Femur (tissue), 1 donor: ENCODE measurements around the gene EYS.

Experiments used
- DNase-seq: peaks from one replicate; pipeline ENCODE4 v3.0.0-alpha.2; 2017

Gene EYS

DNA sequence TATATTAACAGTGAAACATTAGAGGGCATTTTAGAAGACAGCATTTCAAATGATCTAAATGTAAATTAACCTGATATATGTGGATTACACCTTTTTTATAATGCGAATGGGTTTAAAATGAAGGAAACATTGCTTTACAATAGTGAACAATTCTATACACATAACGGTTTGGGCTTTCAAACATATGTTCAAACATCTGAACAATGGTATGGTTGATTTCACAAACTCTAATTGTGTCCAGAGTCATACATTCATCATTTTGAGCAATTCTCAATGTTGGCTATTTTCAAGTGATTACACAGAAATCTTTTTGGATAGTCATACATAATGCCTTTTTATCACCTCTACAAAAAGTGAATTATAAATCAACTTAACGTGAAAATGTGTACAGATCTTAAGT, 1493.3 kb downstream of the EYS start:
- DNase-seq = no peak

DNA sequence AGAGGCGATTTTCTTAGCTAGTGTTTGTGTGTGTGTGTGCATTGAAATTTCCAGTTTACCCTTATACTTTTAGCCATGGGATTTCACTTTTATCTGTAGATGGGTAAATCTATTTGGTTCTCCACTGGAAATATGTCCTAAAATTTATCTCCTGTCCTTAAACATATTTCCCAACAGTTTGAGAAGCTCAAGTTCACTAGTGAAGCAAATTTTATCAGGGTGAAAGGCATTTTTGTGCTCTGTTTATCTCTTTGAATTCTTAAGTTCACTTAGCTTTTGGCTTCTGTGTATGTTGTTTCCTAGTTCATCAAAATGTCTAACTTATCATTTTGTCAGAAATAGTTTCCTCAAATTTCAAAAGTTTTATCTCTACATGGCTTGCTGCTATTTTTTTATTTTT, 1509.8 kb downstream of the EYS start:
- no peak for DNase-seq

DNA sequence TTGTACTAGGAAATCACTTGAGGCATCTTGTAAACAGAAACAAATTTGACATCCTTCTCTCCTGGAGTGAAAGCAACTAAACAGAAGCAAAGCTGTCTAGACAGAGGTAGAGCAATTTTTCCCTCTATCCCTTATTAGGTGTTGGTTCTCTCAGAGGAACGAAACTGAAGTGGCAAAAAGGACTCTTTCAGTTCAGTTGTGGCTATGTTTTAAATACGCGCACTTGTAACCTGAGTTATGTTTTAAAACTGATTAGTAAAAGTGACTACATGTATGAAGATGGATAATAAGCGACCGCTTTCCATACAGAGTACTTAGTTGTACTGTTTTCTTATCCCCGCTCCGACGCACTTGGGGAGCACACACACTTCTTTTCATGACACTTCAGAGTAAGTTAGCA, 1520.4 kb downstream of the EYS start:
- DNase-seq = no peak

DNA sequence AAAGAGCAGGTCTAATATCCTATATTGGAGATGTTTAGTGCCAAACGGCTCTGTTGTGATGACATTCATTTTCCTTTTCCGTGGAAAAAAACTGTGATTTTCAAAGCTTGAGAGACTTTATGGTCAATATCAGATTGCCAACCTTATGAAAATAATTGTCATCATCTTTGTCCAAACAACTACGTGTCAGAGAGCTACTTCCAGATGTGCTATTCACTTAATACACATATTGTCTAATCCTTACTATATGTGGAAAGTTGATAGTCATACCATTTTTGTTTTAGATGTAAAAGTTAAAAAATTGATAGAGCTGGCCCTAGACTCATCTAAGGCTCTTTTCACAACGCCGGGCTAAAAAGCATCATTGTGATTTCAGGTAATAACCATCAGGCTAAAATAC, 1521.4 kb downstream of the EYS start:
- DNase-seq = no peak

DNA sequence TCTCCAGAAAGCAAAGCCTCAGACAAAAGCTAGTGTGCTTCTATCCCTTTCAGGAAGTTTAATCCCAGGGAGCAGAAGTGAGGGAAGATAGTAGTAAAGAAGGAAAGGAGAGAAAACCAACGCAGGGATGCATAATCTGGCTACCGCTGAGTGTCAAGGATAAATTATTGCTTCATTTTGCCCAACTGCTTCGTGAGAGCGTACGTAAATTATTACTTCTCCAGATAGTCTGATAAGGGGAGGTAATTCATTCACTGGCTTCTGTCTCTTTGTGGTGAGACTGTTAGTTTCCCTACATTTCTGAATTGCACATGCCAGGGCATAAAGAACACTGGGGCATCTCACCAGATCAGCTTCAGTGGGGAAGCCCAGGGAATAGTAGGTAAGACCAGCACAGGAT, 1531.7 kb downstream of the EYS start:
- DNase-seq = no peak

DNA sequence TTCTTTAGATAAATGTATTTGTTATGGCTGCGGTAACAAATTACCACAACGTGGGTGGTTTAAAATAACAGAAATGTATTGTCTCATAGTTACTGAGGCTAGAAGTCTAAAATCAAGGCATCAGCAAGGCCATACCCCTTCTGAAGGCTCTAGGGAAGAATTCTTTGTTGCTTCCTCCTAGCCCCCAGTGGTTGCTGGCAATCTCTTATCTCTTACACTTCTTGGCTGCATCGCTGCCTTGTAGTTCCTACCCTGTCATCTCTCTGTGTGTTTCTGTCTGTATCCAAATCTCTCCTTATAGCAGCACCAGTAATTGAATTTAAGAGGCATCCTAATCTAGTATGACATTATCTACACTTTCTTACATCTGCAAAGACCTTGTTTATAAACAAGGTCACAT, 1536.7 kb downstream of the EYS start:
- DNase-seq = no peak

DNA sequence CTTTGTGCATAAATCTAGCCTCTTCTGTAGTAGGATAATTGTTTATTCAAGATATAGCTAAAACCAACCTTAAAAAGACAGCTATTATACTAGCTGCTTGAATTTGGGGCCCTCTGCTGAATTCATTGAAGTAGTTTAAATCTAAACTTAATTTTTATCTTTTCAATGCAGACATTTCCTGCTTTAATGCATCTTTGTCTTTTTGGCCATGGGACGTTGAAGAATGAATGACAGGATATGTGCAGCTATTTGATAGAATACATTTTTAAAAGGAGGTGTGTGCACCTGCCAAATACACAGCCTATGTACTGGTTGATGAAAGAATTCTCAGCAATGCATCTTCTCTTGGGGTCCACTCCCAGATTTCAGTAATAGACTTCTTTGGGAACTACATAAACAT, 1546.5 kb downstream of the EYS start:
- DNase-seq = no peak

DNA sequence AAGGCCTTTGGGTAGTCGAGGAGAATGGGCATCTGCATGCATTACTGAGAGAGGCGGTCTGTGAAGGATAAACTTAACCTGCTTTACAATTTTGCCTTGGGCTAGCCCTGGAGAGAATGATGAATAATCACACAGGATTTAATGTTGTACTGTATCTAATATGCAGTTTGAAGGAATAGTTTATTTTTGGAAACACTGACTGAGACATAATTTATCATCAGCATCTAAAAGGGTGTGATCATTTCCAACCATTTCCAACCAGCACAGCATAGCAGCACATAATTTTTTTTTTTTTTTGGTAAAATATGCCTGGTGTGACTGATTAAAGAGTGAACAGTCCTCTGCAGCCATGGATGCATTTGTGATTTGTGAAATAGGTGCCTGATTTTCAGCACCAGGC, 1552.0 kb downstream of the EYS start:
- no peak for DNase-seq

DNA sequence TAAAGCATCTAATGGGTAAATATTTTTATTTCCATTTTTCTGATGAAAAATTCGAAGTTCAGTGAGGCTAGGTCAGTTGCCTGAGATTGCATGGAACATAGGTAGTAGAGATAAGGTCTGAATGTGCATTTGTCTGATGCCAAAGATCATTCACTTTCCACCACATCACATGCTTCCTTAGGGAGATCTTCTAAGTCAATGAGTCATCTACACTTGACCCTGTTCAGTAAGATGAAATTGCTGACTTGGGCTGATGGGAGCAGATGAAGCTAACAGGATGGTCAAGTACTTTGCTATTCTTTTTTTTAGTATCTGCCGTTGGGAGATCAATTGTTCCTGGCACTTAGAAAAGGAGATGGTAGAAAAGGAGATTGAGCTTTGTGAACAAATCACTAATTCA, 1560.2 kb downstream of the EYS start:
- no peak for DNase-seq

DNA sequence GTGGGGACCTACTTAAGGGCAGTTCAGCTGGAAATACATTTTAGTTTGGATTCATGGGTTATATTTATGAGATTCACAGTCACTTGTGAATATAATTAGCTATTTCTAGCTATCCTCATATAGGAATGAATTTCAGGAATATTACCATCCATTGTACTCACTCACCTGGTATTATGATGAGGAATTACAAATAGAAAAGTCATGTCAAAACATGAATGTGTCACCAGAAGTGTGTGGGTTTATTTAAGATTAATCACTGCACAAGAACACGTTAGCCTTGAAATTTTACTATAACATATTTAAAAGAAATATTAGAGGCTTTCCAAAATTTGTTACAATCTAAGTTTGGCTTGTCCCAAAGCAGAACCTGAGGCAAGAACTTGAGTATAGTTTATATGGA, 1560.9 kb downstream of the EYS start:
- DNase-seq = no peak

DNA sequence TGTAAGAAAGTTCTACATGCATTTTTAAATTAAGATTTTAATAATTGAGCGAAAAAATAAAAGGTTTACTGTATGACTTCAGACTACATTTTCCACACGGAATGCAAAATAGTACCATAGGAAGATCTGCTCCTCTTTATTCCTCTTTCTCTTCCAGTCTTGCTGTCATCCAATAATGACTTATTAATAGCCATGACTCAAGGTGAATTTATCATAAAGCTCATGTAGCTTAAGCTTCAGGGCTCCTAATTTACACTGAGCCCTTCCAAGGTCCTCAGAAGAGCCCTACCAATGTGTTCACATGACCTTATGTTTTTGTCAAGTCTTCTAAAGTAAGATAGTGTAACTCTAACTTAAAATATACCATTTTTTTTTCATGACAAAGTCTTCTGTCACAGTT, 1561.4 kb downstream of the EYS start:
- DNase-seq = no peak

DNA sequence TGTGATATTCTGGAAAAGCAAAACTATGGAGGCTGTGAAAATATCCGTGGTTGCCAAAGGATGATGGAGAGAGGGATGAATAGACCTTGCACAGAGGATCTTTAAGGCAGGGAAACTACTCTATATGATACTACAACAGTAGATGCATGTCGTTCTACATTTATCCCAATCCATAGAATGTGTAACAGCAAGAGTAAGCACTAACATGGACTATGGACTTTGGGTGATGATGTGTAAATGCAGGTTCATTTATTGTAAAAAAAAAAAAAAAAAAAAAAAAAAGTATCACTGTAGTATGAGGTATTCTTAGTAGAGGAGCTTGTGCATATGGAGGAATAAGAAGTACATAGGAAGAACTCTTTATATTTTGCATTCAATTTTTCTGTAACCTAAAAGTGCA, 1563.9 kb downstream of the EYS start:
- no peak for DNase-seq

DNA sequence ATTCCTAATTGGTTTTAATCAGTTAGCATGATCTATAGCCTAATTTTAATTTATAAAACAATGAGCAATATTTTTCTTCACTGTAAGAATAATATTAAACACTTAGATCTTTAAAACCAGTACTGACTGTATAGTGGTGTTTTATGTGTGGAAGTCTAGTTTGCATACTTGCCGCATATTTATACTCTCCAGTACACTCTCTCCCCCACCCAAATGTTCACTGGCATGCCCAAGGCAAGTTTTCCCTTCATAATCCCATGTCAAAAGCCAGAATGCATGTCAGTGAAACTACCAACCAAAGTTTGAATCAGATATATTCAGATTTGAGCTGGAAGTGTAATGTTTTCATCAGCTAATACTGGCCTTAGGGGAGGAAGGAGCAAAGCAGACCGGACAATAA, 1565.3 kb downstream of the EYS start:
- no peak for DNase-seq

DNA sequence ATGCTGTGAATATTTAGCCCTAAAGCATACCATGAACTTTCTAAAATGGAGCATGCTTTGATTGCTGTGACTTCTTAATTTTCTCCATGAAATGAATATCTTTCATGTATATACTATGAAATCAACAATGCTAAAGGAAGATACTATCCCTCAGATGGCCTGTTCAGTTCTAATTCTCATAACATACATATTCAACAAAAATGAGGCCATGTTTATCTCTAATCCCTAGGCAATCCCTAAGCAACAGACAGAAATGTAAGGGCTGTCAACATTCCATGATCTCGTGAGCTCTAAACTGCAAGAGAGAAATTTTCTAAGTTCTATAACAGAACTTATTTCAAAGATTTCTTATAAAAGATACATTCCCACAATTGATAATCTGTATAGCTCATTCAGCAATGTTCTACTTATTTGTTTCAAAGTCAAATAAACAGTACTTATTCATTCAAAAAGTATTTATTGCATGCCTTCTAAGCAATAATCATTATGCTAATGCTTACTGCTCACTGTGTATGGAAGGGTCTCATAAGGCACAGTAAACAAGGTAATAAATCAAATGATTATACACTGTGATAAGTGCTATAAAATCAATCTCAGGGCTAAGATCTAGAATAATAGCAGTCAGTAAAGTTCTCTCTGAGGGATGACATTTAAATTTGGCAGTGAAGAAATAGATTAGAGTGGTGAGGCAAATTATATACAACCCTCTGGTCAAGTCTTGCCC, 1578.6 kb downstream of the EYS start:
- DNase-seq = no peak

DNA sequence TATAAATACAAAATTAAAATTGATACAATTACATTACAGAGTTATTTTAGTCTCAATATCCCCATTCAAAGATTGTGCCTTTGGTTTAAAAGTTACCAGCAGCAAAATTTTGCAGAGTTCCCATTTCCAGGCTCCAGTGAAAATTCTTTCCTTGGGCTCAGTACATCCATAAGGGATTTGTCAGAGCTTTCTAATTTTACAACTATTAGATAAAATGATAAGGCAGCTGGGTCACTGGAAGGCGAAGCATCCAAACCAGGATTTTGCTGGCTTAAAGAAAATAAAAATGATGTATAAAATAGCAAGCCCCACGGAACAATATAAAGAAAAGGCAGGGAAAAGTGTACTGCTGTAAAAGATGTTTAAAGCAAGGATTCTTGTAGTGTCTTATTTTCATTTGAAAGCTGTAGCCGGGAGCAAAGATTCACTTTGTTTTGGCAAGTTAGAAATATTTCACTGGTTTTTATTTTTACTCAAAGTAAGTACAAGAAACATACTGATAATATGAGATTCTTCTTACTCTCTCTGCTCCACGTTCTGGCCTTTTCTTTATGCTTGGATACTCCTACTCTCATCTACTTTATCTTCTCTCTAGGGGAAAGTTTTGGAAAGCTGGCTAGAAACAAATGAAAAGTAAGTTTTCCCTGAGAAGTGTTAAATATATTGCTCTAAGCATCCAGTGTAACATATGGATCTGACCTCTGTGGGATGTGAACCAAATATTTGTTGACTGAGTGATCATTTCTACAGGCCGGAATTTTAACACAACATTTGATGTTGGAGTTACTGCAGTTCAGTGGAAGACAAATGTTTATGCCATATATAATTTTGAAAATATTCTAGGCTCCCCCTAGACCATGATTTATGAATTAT, 1583.0 kb downstream of the EYS start:
- DNase-seq = no peak

DNA sequence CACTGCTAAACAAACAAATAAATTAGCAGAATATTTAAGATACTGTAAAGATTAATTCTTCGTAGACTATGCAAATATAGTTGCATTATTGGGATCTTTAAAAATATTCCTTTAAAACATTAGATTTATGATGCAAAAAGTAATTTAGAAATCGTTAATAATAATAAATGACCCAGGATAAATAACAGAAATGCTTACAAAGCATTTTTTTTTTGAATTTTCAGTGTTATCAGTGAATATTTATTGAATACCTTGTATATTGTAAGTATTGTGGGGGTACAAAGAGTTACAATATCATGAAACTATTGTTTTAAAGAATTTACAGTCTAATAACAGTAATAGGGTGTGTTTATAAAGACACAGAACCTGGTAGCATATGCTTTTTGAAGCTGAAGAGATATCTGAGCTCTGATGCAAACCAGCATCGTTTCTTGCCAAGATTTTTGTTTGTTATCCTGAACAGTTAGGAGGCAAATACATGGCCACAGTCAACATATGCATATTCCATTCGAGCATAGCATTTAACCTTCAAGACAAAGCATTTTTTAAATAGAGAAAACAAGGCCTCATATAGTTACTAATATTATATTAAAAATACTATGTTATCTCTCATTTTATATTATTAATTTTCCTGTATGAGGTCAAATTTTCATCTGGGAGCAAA, 1584.2 kb downstream of the EYS start:
- DNase-seq = no peak

DNA sequence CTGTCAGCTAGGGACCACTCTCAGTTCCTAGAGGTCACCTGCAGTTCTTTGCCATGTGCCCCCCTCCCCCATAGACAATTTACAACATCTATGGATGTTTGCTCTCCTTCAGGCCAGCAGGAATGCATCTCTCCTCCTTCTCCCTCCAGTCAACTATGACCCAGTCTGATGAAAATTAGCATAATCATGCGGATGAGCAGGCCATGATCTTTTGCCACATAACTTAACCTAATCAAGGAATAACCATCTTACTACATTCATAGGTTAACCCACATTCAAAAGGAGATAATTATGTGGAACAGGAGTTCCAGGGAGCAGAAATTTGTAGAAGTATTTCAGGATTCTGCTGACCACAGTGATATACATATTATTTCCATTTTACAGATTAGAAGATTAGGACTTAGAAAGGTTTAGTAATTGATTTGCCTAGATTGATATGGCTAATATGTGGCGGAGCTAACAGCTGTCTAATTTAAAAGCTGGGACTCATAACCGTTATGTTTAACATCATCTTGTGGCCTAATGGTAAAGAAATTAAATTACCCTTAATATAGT, 1585.9 kb downstream of the EYS start:
- no peak for DNase-seq

DNA sequence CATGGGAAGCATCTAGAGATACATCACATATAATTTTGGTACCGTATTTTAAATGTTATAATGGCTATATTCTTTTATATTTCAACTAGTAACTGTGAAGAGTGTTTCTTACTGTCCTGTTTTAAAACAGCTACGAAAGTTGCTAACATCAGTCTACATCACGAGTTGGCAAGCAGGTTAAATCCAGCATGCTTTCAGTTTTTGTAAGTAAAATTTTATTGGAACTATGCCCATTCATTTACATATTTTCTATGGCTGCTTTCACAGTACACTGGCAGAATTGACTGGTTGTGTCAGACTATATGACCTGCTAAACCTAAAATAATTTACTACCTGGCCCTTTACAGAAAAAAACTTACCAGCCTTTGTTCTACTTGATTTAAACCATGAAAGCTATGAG, 1593.3 kb downstream of the EYS start:
- DNase-seq = no peak

DNA sequence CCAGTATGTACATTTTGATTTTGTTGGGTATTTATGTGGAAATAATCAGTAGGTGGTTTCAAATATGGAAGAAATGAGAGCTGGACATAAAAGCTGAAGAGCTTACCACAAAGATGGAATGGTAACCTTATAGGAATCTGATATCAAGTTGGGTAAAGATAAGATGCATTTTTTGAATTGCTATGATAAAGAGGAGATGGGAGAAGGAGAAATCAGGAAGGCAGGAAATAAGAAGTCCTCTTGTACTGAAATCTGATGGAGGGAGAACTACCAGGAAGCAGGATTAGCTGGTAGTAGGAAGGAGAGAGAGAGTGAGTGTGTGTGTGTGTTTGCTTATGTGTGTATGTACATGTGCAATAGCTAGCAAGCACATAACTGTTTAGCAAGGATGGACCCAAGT, 1603.0 kb downstream of the EYS start:
- no peak for DNase-seq

DNA sequence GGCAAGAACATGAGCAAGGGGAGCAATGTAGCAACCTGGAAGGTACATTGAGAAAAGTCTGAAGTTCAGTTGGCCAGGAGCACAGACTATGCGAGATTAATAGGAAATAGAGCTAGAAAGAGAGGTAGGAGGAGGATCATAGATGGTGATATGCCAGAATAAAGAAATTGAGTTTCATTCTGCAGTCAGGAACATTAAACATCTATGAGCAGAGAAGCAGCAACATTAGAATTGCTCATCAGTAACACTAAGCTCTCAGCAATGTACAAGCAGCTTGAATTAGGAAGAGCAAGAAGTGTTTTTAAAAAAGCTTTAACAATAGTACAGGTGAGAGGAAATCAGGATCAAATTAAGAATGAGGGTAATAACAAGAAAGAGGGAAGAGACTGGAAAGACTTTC, 1603.5 kb downstream of the EYS start:
- DNase-seq = no peak

DNA sequence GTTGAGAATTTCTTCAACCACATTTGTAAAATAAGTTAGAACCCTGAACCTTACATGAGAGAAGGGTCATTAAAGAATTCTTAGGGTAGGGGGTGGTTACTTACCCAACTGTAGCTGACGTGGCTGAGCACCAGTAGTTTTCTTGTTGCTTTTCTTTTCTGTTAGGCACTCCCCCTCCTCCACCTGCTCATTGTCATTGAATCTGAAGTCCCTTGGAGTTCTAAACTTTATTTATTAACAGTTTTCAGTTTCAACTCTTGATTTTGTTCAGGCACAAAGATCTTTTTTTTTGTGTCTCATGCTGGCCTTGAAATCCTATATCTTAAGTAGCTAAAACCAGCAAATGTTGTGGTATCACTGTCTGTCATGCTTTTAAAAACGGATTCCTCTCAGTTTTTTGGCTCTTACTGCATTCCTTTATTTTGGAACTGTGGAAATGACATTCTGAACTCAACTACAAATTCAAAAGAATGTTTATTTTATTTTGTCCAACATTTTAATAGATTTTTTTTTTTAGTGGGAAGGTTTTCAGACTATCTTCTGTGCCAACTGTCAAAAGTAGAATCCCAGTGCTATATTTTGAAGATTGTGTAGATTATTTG, 1606.2 kb downstream of the EYS start:
- DNase-seq = no peak

DNA sequence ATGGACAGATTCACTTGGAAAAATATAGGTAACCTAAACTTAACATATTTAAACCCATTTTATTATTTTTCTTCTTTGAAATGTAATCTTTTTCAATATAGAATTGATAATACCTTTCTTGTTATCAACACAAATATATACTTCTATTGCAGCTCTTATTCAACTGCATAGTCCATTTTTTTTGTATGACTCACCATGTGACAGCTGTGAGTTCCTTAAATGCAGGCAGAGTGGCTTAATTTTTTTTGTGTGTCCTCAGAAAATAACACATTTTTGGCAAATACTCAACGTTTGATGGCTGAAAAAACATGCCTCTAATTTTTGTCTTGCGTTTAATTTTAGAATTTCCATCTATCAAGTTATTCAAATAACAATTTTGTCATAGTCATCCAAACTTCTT, 1616.7 kb downstream of the EYS start:
- no peak for DNase-seq

DNA sequence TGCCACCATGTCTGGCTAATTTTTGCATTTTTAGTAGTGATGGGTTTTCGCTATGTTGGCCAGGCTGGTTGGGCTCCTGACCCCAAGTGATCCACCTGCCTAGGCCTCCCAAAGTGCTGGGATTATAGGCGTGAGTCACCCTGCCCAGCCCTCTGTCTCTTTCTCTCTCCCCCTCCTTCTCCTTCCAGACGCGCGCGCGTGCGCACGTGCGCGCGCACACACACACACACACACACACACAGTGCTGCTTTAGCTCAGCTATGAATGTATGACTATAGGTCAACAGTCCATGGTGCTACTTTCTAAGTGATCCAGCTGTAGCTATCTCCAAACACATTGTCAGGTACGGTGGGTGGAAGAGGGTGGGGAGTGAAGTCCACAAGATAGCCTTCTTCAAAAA, 1621.9 kb downstream of the EYS start:
- no peak for DNase-seq
